A172 (cell line): ENCODE data around the gene PCBP3. TPM values are rescaled to one million over a fixed set of nuclear protein-coding genes. Genes with fewer than 3 reads are reported as not detected.
A peak's percentile ranks its signal among the peaks of the same experiment; 100 is the strongest.
"Not testable (repeated sequence)": the region's sequence is repeated elsewhere in the genome, so short reads cannot be mapped to it uniquely, and the experiment has no call there.

ENCODE experiments used
- DNase-seq: peaks from one replicate; pipeline ENCODE4 v3.0.0-alpha.2; 2015; ENCODE audit warnings: low spot score
- total RNA-seq: library from RNA; depleted of rRNA; stranded (reverse); fragments of >200 nt; shearing (Covaris generic); gene quantifications from 2 replicates; pipeline ENCODE4 v1.2.3, GENCODE V29; 2014

PCBP3 gene
- total RNA-seq, 1 experiment from 2014 or later = not detected

DNA sequence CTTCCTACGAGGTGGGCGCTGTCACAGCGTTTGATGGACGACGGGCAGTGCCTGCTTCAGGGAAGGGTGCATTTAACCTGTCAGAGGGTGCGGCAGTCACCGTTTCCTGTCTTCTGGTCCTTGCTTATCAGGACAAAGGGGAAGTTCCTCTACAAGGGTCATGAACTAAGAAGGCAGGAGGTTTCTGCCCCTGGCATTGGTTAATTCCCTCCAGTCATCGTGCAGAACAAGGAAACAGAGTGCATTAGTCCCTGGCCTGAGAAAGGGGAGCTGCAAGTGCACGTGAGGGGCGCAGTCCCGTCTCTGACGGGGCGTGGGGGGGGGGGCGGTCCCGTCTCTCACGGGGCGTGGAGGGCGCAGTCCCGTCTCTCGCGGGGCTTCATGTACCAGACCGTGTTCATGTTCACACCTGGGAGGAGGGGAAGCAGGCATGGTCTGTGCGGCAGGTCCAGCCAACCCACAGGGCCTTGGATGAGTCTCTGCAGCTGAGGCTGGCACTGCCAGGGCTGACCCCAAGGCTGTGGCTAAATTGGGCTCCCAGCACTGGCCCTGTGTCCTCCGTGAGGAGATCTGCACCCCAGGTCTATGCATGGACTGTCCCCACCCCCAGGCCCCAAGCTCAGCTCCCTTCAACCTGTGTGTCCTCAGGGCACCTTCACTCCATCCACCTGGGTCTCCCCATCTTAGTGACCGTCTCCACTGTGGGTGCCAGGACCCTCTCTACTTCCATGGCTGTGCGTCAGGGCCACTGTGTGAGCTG, 248.8 kb downstream of the PCBP3 start:
- DNase-seq = no peak

DNA sequence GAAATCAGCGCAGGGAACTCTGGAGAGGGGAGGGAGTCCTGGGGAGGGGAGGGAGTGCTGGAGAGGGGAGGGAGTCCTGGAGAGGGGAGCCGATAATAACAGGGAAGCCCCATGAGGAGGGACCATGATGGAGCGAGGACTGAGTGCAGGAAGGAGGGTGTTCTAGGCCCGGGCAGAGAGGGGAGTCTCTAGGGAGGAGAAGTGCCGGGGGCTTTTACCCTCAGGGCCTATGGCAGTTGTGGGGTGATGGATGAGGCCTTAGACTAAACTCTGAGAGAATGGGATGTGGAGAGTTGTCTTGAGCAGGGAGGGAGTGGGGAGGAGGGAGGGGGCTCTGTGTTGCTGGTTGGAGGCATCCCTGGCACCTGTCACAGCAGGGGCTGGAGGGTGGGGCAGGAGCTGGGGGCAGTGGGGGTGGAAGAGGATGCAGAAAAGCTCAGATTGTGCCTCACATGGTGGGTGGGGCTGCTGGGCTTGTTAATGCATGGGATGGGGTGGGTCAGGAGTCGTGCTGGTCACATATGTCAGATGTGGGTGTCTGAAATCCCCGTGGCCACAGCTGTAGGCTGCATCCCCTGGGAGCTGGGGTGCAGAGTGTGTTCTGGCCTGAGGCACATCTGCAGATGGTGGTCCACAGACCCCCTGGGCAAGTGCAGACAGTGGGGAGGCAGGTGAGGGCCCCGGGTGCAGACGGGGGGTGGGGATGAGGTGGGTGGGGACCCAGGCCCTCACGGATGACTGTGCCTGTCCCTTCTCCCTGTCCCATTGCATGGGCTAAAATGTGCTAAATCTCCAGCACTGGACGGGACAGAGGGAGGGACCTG, 249.6 kb downstream of the PCBP3 start:
- DNase-seq = no peak

DNA sequence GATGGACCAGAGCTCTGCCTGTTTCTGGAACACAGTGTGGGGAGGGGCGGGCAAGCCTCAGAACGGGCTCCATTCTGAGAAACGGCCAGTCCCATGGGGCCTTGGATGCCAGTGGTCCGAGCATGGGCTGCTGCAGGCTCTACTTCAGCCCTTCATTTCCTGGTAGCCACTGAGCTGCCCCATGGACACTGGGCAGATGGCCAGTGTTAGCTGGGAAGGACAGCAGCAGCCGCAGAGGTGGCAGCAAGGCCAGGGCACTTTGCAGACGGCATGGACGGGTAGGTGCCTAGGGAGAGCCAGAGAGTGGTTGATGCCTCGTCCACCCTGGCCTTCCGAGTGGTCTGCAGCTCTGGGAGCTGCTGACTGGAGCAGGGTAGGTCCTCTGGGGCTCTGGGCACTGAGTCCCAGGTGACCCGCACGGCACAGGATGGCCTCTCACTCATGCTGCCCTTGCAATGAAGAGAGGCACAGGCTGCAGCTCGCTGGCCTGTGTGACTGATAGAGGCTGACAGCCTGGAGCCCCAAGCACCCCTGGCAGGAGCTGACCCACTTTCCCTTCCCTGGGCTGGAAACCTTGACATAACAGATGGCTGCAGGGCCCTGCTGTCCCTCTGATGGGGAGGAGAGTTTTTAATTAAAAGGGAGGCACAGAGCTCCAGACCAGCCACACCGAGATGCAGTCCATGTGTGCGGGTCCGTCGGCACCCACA, 250.4 kb downstream of the PCBP3 start:
- no peak for DNase-seq

DNA sequence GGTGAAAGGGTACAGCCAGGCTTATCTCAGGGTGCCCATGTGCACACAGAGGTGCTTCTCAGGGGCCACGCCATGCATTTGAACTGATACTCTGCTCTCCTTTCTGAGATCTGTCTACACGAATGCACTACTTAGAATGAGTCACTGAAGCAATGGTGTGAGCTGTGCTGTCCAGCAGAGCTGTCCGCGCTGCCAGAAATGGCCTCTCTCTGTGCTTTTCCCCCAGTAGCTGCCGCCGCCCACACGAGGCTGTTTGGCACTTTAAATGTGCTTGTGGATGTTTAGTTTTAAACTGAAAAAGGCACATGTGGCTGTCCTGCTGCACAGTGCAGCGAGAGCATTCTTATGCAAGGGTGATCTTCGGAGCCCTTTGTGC, 250.9 kb downstream of the PCBP3 start:
- peak; percentile 60 for DNase-seq

DNA sequence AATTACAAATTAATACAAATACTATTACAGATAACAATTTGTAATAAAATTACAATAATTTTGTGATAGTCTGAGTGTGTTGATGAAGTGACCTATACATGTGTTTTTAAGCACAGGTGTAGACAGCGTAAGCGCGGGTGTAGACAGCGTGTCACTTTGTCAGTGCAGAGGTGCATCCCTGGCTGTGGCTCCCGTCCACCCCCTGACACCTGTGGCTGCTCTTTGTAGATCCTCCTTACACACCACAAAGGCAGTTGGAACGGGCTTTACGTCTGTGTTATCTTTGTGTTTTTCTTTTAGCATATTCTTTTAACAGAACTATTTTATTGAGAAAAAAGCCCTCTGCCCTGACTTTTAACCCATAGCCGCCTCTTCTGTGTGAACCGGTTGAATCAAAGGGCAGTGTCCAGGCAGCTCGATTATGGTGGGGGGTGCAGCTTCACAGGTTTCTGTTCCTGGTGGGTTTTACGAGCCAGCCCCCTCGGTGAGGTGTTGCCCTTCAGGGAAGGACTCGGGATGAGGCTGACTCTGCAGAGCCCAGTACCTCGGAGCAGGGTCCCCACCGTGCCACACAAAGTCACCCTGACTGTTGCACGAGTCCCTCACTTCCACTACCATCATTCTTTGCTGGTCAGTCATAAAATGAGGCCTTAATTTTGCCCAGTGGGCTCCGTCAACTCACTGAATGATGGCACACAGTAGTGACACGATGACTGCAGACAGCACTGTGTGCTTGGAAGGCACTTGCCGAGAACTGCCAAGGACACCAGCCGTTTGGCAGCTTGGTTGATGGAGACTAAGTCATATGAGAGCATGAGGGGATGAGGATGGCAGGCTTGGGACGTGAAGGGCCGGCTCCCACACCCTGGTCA, 251.6 kb downstream of the PCBP3 start:
- DNase-seq = no peak

DNA sequence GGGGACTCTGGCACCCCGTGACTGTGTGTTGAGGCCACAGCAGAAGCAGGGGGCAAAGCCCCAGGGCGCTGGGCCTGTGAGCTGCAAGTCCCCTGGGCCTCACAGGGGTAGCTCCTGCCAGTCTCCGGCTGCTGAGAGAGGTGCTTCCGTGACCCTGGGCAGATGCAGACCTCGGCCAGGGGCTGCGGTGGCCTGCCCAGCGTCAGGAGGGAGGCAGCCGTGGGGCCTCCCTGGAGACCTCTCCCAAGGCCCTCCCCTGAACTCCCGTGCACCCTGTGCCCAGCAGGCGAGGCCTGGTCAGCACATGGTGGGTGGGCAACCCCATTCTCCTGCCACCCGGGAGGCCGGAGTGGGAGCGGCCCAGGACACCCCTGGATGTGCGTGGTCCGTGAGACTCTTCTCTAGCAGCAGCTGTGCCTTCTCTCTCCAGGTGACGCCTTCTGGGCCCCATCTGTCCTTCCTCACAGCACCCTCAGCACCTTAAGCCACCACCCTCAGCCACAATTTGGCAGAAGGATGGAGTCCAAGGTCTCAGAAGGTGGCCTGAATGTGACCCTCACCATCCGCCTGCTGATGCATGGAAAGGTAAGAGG, 252.3 kb downstream of the PCBP3 start:
- DNase-seq = no peak

DNA sequence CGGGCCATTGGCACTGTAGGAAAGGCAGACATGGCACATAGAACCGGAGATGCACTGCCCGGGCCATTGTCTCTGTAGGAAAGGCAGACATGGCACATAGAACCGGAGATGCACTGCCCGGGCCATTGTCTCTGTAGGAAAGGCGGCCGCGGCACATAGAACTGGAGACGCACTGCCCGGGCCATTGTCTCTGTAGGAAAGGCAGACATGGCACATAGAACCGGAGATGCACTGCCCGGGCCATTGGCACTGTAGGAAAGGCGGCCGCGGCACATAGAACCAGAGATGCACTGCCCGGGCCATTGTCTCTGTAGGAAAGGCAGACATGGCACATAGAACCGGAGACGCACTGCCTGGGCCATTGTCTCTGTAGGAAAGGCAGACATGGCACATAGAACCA, 252.9 kb downstream of the PCBP3 start:
- not testable (repeated sequence) for DNase-seq

DNA sequence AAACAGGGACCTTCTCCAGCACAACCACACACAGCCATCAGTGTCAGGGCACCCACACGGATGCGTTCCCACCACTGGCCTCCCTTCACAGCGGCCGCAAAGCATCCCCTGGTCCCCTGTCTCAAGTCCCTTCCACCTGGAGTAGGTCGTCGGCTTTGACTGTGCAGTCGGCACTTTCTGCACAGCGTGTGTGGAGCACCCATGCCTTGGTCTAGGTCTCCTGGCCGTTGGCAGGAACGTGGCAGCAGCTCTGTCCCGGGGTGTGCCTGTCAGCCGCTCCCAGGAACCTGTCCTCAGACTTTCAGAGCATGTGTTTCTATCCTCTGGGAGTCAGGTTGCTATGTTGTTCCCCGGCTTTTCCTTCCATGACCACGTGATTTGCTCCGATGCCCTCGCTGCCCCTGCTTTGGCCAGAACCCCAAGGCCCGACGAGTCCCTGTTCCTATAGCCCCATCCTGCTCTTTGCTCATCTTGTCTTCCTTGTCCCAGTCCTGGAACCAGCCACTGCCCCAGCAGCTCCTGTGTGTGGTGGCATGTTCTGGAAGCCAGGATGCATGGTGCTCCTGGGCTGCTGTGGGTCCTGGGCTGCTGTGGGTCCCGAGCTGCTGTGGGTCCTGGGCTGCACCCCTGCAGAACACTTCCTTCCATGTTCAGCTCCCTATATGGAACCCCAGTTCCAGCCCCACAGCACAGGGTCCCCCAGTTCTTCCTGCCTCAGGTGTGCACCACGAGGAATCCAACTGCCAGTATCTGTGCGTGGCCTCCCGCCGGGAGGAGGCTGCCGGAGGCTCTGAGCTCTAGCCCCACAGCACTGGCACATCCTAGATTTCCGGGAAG, 253.9 kb downstream of the PCBP3 start:
- no peak for DNase-seq

DNA sequence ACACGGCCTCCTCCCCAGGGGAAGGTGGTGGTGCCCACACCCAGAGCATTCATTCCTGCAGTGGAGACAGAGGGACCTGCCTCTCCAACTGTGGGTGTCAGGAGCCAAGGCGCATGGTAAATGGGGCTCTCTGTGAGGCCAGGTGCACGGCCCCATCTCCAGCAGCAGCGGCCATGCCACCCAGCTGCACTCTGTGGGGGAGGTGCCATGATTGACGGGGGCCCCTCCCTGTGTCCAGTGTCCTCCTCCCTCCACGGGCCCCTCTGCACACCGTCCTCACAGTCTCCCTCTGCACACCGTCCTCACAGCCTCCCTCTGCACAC, 254.5 kb downstream of the PCBP3 start:
- no peak for DNase-seq

DNA sequence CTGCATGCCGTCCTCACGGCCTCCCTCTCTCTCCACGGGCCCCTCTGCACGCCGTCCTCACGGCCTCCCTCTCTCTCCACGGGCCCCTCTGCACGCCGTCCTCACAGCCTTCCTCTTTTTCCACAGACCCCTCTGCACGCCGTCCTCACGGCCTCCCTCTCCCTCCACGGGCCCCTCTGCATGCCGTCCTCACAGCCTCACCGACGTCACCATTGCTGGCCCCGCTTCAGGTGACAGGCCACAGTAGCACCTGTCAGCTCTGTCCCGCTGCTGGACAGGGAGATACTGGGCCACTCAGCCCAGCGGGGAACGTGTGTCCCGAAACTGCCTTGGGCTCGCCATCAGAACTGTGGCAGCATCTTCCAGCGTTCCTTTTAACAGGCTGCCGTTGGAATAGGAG, 255.3 kb downstream of the PCBP3 start:
- DNase-seq = no peak

DNA sequence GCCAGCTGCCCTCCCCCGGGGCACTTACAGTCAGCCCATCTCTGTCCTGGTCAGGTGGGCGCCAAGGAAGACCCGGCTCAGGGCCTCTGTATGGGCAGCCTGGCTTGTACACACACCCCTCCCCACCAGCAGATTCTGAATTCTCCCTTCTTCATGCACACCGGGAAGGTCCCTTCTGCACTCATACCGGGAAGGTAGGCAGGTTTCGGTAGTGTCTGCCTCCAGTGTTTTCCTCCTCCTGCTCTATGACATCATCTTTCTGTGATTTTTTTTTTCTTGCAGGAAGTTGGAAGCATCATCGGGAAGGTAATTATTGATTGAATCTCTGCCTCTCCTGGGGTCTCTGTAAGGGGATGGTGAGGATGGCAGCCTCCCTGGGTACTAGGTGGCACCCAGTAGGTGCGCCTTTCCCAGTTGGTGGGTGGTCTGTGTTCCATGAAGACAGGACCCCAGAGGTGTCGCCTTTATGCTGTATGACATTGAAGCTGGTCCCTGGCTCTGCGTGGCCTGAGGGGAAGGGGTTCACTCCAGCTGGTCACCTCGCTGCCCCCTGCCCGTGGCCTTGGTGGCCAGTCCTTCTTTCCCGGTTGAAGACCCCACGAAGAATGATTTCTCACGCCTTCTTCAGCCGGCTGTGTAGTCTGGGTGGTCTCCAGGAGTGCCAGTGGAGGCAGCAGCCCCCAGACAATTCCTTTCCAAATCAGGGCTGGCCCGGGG, 255.9 kb downstream of the PCBP3 start:
- no peak for DNase-seq

DNA sequence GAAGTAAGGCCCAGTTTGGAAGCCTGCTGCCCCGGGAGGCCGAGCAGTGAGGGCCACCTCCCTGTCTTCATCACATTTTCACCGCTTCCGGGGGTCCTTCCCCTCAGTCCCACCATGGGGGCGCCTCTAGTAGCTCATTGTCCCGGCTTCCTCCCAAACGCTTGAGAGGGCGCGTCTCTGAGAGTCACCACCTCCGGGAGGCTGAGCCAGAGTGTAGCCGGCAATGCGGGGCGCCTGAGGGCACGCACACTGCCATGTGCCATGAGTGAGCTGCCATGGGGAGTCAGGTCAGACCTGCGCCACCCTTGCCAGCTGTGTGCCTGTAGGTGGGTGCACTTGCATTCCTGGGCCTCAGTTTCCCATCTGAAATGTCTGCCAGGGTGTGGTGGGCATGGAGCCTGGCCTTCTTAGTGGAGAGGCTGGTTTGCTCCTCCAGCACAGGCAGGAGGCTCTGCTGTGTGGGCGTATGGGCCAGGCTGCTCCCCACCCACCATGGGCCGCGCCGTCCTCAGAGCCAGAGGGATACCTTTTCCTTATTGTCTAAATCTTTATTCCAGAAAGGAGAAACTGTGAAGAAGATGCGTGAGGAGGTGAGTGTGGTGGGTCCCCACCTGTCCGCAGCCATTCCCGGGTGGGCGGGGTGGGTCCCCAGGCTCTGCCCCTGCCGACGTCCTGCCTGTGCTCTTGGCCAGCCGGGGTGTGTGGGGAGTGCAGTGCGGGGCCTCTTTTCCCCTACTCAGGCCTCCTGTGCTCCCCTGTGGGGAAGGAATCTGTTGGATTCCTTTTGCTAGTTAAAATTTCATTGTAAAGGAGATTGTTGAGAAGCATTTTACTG, 256.7 kb downstream of the PCBP3 start:
- DNase-seq = no peak

DNA sequence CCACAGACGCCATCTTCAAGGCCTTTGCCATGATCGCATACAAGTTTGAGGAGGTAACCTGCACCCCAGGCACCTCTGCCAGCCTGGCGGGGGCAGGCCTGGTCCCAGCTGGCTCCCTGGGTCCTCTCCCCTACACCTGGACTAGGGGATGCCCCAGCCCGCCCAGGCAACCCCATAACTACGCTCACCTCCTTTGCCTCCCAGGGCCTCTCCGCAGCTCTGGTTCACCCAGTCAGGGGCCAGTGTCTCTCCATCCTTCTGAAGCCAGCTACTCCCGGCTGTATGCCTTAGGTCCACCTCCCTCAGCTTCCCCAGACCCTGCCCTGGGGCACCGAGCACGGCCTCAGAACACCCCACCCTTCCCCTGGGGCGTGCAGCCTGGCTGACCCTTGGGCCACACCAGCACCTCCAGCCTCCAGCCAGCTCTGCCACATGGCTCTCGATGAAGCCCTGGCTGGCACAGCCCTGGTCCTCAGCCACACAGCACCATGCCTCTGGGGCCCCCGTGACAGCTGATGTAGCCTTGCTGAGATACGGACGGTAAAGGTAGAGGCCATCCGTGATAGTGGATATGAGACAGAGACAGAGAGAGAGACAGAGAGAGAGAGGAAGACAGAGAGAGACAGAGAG, 257.7 kb downstream of the PCBP3 start:
- DNase-seq = no peak

DNA sequence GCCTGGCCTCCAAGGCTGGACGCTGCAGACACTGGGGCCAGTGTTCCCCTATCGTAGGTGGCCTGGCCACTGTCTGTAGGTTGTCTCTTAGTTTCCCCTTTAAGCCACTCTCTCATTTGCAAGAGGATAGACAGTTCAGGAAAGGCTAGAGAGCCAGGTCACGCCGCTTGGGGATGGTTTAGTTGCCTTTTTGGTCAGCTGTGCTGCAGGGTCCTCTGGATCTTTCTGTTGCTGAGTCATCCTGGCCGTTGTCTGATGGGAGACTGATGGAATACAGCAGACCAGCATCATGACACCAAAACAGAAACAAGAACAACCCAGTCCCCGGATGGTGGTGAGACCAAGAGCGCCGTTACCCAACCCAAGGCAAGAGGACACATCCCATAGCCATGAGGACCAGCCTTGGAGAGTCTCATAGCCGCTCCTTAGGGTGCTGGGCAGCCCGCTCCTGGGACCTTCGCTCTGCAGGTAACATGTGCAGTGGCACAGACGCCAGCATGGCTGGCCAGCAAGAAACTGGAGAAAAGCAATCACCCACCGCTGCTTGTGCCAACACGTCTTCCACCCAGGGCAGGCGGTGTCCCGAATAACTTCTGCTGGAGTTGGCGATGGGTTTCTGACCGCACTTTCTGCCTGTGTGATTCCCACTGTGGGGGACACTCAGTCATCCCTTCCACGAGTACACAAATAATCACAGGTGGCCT, 258.9 kb downstream of the PCBP3 start:
- DNase-seq = no peak

DNA sequence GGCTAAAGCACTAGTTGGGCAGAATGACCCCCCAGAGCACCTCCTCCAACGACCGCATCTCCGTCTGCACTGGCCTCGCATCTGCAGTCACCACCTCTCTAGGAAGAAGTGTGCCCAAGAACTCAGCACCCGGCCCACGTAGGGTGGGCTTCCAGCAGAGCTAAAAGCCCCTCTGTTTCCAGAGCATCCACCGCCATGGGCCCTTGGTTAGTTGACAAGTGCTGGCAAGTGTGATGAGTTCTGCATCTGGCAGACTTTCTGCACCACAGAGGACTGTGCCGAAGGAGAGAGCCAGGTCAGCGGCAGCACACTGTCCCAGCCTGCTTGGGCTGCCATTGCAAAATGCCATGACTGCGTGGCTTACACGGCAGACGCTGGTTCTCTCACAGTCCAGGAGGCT, 261.7 kb downstream of the PCBP3 start:
- no peak for DNase-seq

DNA sequence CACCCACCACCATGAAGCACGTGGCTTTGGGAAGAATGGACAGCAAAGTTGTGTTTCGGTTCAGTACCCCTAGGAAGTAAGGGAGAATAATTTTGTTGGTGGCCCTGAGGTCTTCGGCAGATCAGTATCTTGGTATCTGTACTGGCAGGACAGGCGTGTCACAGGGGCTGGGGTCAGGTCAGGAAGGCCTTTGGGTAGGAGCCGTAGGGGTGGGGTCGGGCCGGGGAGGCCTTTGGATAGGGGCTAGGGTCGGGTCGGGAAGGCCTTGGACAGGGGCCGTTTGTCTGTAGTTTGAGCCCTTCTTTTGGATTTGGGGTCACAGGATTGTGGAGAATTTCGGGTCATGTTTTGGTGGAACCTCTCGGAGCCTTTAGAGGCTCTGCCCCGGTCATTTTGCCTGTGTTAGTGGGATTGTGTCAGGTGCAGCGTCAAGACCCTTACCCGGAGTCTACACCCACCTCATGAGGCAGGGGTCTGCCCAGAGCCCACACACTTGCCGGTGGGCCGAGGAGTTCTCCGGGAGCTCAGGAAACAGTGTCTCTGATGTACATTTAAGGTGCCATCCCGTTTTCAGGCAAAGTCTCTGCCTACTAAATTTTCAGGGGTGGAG, 262.8 kb downstream of the PCBP3 start:
- DNase-seq = no peak

DNA sequence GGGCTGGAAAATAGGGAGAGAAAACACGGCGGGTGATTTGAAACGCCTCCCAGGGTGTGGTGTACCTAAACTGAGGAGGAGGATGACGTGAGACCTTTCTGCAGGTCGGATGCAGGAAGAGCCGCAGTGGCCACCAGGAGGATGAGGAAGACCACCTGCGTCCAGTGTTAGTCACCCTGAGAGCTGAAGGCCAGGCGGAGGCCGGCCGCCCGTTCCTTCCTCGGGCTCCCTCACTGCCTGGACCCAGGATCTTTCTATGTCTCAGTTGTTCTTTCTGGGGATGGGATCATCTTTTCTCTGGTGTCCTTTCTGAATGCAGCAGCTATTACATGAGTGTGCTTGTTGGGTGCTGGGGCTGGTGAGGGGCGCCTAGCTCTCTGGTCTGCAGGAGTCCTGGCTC, 263.3 kb downstream of the PCBP3 start:
- no peak for DNase-seq
